ENCODE results near the gene PBX3.
"Not testable (repeated sequence)": the region's sequence is repeated elsewhere in the genome, so short reads cannot be mapped to it uniquely, and the experiment has no call there.

PBX3 gene

DNA sequence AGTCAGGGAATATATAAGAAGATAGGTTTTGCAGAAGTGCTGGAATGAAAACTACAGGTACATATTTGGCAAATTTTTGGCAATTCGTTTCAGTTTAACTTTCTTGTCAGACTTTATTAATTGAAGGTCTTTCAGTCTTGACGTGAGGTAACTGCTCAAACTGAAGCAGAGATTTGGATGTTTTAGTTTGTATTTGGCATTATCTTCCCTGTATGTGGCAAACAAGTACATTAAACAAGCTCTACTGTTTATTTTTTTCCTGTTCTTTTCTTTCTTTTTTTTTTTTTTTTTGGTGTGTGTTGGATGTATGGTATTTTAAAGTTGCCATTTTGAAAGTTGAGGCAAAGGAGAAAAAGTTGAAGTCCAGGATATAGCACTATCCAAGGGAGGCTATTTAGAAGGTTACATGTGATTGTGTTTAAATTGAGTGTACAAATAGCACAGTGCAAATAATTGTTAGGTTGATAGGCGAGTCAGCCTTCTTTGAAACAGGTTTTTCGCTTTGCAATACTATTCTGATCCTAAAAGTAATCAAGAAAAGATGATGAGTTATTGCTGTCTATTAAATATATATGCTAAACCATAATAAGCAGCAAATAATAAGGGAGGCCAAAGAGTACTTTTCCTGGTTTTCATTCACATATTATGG lies 2.2 kb downstream of the PBX3 start:
- DNase-seq = no peak

DNA sequence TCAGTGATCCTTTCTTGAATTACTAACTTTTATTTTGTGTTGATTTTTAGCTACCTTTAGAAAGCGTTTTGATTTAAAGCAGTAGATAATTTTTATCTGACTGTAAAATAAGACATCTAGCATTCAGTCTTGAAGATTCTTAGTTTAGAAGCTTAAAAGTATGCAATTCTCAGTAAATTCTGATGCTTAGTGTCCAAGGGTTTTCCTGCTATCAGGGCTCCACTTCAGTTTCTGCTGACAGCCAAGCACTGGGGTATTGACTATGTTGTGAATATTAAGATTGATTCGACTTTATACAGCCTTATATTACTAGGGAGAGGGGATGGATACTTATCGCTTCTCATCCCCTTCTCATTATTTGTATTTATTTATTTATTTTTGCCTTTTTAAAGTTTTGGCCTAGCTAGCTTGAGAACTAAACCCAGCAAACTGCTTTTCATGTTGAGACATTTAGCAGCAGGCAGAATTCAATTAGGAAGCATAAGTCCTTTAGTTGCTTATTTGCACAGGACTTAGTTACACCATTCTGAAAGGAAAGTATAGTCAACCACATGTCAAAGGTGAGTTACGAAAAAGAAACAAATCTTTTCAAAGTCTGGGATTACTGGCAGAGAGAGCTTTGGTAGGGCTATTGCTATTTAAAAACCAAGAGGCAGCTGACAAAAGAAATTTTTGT lies 2.9 kb downstream of the PBX3 start:
- no peak for DNase-seq

DNA sequence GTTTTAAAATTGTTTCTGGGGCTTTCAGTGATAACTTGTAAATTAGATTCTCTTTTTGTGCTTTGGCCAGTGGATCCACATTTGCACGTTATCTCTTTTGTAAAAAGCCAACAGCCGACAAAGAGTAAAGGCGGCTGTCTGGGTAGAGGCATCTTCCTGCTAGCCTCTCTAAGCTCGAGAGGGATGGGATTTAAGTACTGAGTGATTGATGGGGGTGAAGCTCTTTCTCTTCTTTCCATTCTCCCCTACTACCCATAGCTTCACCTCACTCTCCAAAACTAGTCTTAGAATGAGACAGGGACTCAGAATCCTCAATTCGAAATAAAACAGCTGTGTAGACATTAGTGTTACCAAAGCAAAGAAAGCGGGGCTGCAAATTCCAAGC lies 3.4 kb downstream of the PBX3 start:
- no peak for DNase-seq

DNA sequence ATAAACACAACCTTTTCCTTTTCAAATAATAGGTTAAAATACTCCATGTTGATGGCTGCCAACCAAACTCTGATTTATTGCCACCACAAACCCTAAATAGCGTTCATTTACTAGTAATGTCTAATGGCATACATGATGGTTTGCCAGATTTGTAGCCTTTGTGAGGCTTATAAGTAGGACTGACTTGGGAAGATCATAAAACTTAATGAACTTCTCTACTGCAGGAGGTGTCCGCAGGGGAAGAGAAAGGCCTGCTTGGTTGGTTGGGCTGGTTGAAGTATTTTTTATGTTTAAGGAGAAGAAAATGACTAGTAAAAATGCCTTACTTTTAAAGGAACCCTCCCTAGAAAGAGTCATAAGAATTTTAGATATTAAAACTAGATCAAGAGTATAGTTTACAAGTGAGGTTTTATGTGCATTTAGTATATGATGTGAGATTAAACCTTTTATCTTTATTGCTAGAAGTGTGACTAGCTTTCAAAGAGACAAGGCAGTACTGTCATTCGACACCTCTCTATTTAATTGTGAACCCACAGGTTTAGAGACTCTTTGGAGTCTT lies 5.0 kb downstream of the PBX3 start:
- DNase-seq = no peak

DNA sequence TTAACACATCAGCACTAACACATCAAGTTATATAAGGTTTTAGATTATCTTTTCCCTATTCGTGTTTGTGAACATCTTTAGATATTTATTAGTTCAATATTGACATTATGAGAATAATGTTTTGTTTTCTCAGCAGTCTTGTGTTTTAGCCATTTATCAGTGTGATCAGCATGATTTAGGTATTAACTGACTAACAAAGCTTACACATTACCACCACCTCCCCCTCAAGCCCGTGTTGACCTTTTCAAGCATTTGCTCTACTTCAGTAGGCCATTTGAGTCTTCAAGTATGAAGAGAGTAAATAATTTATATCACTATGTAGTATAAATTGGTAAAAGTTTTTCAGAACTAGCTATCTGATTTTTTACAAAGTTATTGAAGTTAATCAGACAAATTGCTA lies 6.9 kb downstream of the PBX3 start:
- no peak for DNase-seq

DNA sequence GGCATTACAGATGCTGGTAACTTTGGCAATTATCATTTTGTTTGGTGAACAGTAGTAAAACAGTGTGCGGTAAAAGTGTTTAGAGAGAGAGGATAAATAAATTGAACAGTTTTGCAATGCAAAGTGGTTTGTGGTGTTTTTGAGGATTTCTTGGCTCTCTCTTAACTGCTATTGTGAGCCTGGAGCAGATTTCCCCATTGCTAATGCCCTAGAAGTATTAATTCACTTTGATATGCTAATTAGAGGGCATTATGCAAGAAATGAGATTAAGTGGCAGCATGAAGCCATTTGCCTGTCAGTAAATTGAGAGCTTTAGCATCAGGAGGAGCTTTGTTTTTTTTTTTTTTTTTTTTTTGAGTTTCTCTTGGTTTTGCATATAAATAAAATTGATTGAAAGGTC lies 8.2 kb downstream of the PBX3 start:
- DNase-seq = peak; percentile 41

DNA sequence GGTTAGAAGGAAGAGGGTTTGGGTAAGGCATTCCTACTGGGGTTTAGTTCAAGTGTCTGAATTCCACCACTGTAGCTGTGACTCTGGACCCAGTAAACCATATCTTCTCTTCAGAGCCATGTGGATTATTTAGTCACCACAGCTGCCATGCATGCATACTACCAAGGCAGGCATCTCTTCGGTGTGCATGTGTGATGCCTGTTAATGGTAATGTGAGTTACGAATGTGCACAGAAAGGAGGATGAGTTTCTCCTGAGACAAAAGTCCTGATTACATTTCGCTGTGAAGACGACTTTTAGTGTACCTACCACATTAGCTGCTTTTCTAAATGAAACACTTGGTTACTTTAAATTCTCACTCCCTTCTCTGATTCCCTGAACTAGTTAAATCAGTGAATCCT lies 9.3 kb downstream of the PBX3 start:
- no peak for DNase-seq

DNA sequence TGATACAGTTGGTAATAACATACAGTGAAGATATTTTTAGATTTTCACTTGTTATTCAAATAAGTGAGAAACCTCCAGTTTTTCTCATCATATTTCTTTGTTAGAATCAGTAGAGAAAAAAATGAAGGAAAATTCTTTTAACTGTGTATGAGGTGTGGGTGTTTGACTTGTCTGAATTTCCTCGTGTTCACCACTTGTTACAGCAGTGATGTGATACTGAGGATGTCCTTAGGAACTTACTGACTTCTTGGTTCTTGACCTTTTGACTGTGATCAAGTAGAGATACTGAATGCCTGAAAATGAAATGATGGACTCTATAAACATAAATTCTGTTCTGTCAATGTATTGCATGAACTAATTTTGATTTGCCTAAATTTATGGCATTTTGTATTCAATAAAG lies 10.7 kb downstream of the PBX3 start:
- DNase-seq = no peak

DNA sequence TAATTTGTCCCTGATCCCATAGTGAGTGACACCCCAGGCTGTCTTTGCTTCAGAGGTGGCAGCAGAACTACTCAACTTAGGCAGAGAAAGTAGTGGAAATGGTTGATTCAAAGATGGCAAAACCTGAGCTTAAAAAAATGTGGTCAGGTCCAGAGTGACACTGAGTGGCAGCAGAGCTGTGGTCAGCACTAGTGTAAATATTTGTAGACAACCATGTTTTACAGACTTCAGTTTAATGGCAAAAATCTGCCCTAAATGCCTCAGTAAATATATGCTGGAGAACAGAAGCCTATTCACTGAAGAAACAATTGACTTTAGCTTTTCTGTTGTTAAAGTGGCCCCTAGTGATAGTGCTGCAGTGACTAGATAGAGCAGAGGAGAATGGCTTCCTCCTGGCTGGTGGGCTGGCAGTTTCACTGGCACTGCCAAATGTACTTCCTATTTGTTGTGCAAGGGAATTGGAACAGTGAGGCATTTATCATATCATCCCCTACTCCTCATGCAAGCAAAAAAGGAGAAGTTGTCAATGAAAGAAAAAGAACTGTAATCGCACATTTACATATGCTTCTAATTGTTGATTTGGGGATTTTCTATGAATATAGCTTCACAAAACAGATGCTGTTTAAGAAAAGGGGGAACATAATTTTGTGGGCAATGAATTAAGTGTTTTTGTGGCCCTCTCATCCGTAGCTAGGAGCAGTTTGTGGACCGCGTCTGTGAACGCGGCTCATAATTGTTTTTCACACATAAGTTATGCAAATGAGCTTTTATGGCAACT lies 12.0 kb downstream of the PBX3 start:
- DNase-seq = peak; percentile 89

DNA sequence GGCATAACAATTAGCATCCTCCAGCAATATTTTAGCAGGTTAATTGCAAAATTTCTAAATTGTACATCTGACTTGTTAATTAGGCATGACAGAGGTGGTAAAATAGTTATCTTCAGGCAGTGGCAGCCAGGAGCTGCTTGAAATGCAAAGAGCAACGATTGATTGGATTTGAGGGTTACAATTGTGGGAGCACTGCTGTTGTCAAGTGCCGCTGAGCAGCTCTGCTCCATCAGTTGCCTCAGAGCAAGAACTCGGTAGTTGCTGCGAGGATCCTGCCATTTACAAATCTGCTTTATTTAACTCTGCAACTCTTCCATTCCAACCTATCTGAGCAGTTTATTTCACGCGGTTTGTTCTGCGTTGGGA lies 12.6 kb downstream of the PBX3 start:
- peak; percentile 64 for DNase-seq

DNA sequence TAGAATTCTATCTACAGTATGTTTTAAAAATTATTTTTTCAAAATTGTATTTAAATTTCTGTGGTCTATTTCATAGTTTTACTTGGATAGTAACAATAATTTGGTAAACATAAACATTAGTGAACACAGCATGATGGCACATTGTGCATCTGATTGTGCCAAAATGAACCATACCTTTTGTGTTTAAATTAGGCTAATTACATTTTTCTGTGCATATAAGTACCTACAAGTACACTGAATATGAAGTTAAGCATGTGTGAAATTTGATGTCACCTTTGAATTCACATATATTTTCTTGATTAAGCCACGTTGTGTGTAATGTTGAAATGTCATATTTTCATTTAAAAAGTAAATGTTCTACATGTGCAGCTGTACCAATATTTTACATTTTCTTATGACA lies 13.4 kb downstream of the PBX3 start:
- no peak for DNase-seq

DNA sequence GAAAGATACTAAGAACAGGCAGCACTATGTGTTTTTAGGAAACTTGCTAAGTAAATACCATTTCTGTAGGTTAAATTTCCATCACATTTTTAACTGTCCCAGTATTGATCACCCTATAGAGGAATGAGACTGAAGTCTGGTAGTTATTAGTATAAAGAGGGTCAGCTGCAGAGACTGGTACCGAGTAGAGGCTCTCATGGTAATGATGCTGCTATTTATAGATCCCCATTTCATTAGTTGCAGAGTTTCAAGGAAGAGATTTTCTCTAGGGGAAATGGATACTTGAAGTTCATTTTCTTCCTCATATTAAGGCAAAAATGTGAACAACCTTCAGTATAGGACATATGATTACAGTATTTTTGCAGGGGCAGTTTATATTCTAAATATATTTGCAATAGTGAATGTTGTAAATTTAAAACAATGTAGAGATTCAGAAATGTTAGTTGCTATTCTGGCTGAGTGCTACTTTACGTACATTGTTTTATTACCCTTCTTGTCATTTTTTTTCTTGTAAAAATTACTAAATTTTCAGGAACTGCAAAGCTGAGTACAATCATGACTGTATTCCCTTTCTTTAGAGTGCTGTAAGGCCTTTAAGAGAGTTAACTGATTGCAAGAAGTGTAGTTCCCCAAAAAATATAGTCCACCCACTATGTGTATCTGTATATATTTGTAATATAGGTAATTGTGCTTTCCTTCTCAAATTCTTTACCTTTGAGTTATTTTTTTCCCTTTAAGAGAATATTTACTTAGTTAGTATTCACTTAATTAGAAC lies 14.7 kb downstream of the PBX3 start:
- DNase-seq = no peak

DNA sequence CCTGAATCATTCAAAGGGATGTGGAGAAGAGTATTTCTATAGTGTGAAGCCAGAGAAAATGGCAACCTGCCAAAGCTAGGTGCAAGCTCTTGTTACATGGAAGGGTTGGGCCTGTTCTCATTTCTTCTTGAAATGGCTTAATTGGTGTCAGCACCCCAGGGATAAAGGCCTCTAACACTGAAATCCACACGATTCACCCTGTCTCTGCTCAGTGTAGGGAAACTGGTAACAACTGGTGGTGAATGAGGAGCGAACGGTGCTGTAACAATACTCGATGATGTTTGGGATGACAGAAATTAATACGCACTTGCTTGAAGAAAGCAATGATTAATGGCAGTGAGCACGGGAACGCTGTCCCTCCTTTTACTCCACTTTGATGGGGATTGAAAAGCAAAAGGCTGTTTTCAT lies 16.2 kb downstream of the PBX3 start:
- DNase-seq = peak; percentile 90

DNA sequence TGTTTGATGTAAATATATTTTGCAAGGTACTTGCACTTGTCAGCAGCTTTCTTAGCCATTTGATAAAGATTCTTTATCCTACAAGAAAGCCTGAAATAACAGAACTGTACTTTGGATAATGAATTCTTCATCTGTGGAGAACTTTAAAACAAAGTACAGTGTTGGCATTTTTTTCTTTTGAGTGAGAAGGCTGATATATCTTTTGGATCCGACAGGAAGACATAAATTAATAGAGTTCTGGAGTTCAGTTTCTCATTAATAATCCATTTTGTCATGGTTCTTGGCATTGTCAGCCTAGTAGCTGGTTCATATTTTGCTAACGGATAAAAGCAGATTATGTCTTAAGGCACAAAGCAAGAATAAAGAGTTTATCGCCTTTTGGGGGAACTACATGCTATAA lies 17.0 kb downstream of the PBX3 start:
- DNase-seq = no peak

DNA sequence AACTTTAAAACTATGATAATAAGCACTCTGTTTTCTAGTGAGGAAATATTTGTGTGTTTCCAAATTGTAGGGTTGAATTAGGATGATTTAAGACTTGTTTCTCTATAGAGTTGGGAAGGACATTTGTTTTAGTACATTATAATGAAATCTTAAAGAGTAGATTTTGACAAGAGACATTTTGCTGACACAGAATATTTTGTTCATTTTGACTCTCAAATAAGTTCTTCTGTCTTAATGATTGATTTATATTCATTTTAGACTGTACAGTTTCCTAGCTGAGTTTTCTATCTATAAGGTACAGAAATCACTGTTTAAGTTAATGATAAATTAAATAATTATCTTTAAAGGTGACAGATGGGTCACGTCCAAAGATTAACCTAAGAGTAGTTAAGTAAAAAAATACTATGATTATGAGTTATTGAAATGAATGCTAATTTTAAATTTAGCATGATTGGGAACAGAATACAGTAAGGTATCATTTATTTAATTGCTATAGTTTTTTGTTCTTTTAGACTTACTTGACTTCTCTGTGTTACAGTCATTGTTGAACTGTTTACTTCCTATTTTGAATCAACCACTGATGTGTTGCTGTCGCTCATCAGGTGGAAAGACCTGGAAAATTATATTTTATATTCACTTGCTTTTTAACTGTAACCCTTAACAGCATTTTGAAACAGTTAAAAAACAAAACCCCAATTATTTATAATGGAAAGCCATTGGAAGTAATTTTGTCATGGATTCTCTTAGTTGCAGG lies 19.5 kb downstream of the PBX3 start:
- DNase-seq = no peak

DNA sequence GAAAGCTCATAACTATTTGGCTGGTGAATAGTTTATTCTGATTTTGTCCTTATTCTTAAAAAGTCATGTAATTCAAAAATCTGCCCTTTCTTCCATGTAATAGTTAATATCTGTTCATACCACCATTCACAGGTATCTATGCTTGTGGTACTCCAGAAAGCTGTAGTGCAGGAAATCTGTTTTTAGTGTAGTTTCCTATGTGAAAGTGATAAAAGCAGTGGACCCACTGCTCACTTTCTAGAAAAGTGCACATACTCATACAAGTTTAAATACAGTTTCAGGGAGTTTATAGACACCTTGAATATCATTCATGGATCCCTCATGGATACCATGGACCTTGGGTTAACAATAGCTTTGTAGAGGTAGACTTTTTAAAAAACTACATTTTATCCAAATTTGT lies 20.2 kb downstream of the PBX3 start:
- no peak for DNase-seq

DNA sequence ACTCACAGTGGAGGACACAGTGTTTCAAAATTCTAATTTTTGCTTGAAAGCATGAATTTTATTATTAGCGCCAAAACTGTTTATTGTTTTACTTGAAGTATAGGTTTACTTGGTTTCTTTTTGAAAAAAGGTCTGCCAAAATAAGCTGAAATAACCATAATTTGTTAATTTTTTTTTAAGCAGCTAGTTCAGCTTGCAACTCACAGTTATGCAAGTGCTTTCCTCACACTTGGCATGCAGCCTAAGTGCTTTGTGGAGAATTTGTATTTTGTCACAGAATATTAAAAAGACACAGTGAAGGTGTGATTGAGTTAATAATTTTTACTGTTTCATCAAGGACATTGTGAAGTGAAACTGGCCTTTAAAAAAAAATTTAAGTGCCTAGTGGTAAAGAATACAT lies 21.6 kb downstream of the PBX3 start:
- DNase-seq = no peak

DNA sequence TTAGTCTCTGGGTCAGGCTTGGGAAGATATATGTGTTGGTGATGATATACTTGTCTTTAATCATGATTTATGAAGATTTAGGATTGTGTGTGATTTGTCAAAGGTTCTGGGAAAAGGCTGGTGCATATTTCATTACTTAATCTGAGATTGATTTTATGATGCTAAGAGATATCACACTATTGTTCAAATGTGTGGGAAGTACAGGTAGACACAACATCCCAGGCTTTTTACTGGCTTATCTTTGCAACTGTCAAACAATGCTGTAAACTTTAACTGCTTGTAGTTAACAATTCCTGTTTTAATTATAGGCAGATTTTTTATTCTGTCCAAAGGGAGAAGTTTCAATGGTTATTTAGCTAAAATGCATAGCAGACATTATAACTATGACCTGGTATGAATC lies 23.9 kb downstream of the PBX3 start:
- DNase-seq = no peak

DNA sequence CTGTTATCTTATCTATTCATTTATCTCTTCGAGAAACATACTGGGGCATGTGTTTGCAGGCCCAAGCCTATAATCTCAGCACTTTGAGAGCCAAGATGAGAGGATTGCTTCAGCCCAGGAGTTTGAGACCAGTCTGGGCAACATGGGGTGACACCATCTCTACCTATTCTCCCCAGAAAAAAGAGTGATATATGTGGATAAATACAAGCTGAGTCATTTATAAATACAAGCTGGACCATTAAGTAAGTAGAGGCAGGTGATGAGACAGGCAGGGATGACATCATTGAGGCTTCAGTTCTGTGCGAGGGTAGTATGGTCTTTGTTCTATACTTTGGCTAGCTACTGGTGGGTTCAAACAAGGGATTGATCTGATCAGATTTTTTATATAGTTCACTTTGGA lies 25.6 kb downstream of the PBX3 start:
- no peak for DNase-seq

DNA sequence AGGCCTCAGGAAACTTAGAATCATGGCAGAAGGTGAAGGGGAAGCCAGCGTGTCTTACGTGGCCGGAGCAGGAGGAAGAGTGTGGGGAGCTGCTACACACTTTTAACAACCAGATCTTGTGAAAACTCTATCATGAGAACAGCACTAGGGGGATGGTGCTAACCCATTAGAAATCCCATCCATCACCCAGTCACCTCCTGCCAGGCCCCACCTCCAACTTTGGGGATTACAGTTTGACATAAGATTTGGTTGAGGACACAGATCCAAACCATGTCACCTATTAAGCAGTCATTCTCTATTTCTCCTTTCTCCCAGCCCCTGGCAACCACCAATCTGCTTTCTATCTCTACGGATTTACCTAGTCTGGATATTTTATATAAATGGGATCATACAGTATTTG lies 26.9 kb downstream of the PBX3 start:
- DNase-seq = no peak

DNA sequence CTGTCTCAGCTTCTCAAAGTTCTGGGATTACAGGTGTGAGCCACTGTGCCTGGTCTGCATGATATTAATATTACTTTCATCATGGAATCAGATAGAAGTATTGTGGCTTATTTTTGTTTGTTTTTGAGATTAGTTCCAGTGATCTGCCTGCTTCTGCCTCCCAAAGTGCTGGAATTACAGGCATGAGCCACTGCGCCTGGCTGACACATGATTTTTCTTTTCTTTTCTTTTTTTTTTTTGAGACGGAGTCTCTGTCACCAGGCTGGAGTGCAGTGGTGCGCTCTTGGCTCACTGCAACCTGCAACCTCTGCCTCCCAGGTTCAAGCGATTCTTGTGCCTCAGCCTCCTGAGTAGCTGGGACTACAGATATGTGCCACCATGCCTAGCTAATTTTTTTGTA lies 29.6 kb downstream of the PBX3 start:
- not testable (repeated sequence) for DNase-seq

DNA sequence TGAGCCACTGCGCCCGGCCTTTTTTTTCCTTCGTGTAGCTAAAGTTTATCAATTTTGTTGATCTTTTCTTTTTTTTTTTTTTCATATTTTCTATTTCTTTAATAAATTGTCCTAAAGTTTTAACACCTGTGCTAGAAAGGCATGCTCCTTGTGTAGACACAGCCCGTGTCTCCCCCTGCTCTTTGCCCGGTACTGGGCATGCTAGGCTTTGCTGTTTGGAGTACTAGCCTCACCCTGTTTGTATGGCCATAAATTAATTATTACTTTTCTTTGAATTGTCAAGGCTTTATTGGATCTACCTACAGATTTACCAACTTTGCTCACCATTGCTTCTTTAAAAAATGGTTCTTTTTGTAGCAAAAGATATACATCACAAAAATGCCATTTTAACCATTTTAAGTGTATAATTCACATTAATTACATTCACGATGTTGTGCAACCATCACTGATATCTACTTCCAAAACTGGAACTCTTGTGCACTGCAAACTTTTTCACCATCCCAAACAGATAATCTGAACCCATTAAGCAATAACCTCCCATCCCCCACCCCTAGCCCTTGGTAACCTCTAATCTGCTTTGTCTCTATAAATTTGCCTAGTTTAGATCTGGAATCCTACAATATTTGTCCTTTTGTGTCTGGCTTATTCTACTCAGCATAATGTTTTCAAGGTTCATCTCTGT lies 31.5 kb downstream of the PBX3 start:
- not testable (repeated sequence) for DNase-seq

Measured in hematopoietic multipotent progenitor cell treated with erythropoietin and hydrocortisone succinate and interleukin-3 and kit ligand, for 6 days (in vitro differentiated cells).